CD4-positive, alpha-beta T cell treated with Interleukin-15 for 1 hour (primary cell): Measurements from ENCODE around the gene ADARB1.

Experiments used
- DNase-seq: peaks from one replicate; pipeline ENCODE4 v3.0.0-alpha.2; 2020

Gene ADARB1

GRCh38 chr21:45156459-45156858 is 82.1 kb downstream of the ADARB1 start:
- DNase-seq, result no peak

DNA sequence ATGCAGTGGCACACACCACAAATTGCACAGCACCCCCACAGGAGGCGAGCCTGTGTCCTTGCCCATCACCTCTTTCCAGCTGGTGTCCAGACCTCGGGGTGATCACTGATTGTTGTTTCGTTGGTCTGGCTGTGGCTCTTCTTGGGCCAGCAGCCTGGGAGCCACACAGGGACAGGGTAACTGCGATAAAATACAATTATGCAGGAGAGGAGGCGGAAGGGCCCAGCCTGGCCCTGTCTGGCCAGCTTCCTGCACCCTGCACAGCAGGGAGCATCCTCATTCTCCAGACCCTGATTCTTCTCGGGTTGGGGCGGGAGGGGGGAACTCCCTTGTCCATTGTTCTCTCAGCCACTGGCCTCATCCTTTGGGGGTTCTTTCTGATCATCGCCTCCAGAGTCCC is 83.6 kb downstream of the ADARB1 start:
- no peak for DNase-seq

GRCh38 chr21:45158491-45159423 is 84.4 kb downstream of the ADARB1 start:
- DNase-seq, result no peak

GRCh38 chr21:45160198-45160597 is 85.8 kb downstream of the ADARB1 start:
- no peak for DNase-seq

DNA sequence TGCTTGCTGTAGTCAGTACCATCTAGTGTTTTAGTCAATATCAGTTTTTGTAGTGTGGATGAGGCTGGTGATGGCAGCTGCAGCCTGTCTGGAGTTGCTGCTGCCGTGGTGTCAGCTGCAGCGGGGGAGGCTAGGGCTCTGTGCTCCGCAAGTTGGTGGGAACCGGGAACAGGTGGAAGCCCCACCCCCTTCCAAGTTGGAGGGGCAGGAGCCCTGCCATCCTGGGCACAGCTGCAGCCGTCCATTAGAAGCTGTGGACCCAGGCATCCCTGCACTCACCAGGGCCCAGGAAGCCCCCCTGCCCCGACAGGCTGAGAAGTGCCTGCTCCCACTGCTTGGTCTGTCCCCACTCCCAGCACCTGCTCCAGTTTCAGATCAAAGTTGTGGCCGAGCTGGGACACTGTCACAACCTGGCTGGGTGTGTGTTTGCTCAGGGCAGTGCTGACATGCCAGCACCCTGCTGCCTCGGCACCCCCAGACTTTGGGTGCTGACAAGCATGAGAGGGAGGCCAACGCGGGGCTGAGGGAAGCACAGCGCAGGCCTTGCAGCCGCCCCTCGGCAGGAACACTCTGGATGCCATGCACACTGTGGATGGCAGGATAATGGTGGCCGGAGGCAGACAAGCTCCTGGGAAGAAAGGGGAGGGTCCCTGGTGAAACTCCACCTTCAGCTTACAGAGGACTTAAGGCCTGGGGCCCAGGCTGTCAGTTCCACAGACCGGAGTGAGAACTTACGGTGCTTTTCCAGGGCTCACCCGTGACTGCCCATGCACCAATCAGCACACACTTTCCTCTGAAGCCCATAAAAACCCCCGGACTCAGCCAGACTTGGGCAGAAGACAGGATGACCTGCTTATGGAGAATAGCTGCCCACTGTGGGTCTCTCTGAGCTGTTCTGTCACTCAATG is 86.9 kb downstream of the ADARB1 start:
- no peak for DNase-seq

DNA sequence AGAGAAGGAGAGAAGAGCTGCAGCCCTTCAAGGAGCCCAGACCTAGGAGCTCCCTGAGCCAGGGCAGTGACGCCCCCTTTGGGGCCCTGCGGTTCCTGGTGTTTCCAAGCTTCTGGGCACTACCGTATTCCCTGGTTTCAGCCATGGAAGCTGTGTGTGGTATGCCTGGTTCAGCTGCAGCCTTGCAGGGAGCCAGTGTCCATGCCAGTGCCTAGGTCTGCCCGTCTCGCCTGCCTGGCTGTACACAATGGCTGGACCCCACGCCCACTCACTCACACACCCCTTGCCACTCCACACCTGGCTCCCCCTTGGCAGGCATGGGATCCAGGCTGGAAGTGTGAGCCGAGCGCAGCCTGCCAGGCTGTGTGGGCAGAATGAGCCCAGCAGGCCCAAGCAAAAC is 87.7 kb downstream of the ADARB1 start:
- no peak for DNase-seq

- DNase-seq, result no peak
These were observed 88.4 kb downstream of the ADARB1 start for GRCh38 chr21:45162809-45163208.

DNA sequence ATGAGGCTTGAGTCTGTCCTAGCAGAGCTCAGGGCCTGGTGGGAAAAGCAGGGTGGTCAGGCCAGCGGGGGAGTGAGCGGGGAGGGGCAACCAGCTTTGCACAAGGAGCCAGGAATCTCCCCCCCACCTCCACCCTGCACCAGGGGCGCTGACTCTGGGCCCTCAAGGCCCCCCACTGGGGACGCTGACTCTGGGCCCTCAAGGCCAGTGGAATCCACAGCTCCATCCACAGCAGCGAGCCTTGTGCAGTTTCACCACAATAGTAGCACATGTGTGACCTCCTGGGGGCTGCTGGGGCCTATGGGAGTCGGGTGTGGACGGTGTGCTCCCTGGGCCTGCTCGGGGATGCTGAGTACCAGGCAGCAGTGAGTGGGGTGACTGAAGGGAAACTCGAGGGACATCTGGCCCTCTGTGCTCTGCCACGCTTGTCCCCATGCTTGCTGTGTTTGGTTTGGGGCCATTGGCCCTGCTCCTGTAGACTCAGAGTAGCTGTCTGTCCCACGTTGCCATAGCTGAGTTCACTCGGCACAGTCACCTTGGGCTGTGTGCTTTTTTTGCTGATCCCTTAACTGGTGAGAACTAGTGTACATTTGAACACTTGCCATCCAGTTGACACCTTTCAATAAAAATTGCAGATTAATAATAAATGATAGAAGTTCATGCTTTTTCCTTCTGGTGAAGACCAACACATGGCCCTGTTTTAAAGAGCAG is 89.2 kb downstream of the ADARB1 start:
- no peak for DNase-seq

- no peak for DNase-seq
These were observed 89.7 kb downstream of the ADARB1 start for GRCh38 chr21:45164124-45164511.

DNA sequence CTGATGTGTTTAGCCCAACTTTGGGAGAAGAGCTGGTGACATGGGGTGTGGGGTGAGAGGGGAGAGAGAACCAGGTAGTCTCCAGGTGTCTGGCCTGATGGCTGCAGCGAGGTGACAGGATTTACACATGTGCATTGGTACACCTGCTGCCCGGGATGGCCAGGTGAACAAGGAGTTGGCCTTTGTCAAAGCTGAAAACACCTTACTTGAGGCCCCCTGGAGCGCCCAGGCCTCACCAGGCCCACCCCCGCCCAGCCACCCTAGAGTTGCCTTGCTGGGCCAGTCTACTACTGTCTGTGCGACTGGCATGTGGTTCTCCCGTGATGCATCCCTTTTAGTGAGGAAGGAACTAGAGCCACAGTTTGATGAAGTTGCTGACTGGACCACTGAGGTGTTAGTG is 90.5 kb downstream of the ADARB1 start:
- DNase-seq, result no peak

- no peak for DNase-seq
These were observed 92.6 kb downstream of the ADARB1 start for GRCh38 chr21:45166931-45167330.

GRCh38 chr21:45167796-45168222 is 93.4 kb downstream of the ADARB1 start:
- DNase-seq, result no peak

DNA sequence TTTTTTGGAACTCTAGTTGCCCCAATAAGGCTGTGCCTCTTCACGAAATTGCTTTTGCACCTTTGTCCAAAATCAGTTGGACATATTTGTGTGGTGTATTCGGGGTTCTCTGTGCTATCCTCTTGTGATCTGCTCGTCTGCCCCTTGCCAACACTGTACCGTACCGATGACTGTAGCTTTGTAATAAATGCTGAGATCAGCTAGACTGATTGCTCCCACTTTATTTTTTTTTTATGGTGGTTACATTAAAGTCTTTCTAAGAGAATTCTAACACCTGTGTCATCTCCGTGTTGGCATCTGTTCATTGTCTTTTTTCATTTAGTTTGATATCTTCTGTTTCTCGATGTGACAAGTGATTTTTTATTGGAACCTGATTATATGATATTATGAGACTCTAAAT is 94.1 kb downstream of the ADARB1 start:
- no peak for DNase-seq

GRCh38 chr21:45169001-45169400 is 94.6 kb downstream of the ADARB1 start:
- DNase-seq, result no peak

- no peak for DNase-seq
These were observed 95.3 kb downstream of the ADARB1 start for GRCh38 chr21:45169682-45170081.

DNA sequence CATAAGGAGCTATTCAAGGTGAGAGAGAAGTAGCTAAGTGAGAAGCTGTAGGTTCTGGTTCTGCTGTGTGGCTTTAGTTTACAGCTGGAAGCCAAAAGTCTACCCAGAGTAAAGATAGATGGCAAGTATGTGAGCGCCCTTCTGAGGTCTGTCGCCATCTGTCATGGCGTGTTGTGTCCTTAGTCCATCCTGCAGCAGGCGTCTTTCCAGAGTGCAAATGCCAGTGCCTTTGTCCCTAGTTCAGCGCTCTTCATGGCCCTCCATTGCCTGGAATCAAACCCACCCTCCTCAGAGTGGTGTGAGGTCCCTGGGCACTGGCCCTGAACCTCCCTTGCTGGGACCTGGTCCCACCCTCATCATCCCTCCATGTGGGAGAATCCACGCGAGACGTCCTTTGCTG is 96.6 kb downstream of the ADARB1 start:
- DNase-seq, result no peak

GRCh38 chr21:45172420-45172819 is 98.0 kb downstream of the ADARB1 start:
- DNase-seq, result no peak

DNA sequence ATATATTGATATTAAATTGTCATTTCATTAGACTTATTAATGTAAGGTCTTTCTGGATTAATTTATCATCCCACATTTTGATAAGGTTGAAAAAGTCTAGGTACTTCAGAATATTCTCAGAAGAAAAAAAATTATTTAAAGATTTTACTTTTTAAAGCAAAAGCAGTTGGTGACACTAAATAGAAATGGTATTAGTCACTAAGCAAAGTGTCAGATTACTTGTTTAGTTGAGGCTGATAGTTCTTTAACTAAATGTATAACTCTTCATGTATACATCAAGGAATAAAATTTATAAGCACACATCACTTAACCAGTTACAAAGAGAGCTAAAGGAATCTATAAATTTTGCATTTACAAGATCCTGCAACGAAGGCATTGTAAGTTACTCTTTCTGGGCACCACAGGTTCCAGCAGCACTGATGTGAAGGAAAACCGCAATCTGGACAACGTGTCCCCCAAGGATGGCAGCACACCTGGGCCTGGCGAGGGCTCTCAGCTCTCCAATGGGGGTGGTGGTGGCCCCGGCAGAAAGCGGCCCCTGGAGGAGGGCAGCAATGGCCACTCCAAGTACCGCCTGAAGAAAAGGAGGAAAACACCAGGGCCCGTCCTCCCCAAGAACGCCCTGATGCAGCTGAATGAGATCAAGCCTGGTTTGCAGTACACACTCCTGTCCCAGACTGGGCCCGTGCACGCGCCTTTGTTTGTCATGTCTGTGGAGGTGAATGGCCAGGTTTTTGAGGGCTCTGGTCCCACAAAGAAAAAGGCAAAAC is 101.1 kb downstream of the ADARB1 start:
- DNase-seq, result no peak

DNA sequence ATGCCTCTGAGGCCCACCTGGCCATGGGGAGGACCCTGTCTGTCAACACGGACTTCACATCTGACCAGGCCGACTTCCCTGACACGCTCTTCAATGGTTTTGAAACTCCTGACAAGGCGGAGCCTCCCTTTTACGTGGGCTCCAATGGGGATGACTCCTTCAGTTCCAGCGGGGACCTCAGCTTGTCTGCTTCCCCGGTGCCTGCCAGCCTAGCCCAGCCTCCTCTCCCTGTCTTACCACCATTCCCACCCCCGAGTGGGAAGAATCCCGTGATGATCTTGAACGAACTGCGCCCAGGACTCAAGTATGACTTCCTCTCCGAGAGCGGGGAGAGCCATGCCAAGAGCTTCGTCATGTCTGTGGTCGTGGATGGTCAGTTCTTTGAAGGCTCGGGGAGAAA is 101.8 kb downstream of the ADARB1 start:
- no peak for DNase-seq

- no peak for DNase-seq
These were observed 102.7 kb downstream of the ADARB1 start for GRCh38 chr21:45177039-45177438.

DNA sequence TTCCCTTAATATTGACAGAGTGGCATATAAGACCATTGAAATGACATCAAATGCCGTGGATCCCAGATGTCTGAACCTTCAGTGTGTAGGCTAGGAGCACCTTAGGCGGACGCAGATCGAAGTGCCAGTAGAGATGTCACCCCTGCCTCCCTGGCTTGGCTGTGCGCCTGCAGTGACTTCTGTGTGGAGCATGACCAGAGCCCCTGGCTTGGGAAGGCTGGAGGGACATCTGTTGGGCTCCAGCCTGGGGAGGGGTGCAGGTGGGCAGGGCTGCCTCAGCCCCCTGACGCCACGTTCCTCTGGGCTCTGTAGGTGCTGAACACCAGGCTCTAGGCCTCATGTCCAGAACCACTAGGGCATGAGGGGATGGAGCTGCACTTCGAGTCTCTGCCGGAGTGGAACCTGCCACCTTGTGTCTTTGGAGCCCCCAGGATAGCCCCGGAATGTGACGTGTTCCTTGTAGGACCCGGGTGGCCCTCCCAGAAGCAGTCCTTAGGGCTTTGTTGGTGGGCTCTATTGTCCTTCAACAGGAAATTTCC is 103.8 kb downstream of the ADARB1 start:
- no peak for DNase-seq

GRCh38 chr21:45178971-45179370 is 104.6 kb downstream of the ADARB1 start:
- DNase-seq, result no peak
